22Rv1 (cell line): ENCODE results near the gene FKBP5.

Source experiments
- ZFX ChIP-seq: fragments of 450-650 bp; IDR thresholded peaks from 2 replicates; pipeline ENCODE4 v1.6.1; 2017; ENCODE audit warnings: antibody characterized with exemption, borderline replicate concordance
- TF ChIP-seq, protein P1 (sequence below): fragments of 450-650 bp; IDR thresholded peaks from 2 replicates; pipeline ENCODE4 v1.5.1; 2017; ENCODE audit warnings: mild to moderate bottlenecking

DNA sequence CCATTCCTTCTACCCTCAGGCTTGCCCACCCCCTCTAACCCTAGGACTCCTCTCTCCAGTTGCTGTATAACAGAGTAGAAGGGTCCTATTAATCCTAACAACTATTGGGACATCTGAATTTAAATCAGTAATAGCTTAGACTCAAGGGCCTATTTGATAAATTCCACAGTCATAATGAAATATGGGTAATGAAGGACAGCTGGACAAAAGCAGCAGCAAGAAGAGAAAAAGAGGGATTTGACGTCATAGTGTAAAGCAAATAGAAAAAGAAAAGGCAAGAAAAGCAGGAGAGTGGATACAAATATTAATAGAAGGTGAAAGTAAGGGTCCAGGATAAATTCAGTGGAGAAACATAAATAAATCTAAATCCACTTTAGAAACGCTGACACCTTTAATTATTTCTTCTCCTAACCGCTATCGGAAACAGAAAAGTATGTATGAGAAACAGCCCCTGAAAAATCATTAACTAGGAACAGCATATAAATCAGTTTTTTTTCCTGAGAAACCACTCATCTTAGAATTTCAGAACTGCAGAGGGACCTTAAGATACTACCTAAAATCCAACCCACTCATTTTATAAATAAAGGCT, 12.8 kb downstream of the FKBP5 start:
- TF ChIP-seq, protein P1, sequence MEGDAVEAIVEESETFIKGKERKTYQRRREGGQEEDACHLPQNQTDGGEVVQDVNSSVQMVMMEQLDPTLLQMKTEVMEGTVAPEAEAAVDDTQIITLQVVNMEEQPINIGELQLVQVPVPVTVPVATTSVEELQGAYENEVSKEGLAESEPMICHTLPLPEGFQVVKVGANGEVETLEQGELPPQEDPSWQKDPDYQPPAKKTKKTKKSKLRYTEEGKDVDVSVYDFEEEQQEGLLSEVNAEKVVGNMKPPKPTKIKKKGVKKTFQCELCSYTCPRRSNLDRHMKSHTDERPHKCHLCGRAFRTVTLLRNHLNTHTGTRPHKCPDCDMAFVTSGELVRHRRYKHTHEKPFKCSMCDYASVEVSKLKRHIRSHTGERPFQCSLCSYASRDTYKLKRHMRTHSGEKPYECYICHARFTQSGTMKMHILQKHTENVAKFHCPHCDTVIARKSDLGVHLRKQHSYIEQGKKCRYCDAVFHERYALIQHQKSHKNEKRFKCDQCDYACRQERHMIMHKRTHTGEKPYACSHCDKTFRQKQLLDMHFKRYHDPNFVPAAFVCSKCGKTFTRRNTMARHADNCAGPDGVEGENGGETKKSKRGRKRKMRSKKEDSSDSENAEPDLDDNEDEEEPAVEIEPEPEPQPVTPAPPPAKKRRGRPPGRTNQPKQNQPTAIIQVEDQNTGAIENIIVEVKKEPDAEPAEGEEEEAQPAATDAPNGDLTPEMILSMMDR: no peak
- no peak for TF ChIP-seq ZFX
